Stimulated activated CD8-positive, alpha-beta memory T cell treated with anti-CD3 and anti-CD28 coated beads, Interleukin-15, amount 100 ng/mL, for 4 hours (primary cell): ENCODE data around the gene KCTD1.
A peak's percentile ranks its signal among the peaks of the same experiment; 100 is the strongest.

Experiments
- DNase-seq, 2 donors: peaks; one replicate each; pipeline ENCODE4 v3.0.0-alpha.2; 2020; ENCODE audit warnings: low read depth in 2 of 2

The KCTD1 gene

DNA sequence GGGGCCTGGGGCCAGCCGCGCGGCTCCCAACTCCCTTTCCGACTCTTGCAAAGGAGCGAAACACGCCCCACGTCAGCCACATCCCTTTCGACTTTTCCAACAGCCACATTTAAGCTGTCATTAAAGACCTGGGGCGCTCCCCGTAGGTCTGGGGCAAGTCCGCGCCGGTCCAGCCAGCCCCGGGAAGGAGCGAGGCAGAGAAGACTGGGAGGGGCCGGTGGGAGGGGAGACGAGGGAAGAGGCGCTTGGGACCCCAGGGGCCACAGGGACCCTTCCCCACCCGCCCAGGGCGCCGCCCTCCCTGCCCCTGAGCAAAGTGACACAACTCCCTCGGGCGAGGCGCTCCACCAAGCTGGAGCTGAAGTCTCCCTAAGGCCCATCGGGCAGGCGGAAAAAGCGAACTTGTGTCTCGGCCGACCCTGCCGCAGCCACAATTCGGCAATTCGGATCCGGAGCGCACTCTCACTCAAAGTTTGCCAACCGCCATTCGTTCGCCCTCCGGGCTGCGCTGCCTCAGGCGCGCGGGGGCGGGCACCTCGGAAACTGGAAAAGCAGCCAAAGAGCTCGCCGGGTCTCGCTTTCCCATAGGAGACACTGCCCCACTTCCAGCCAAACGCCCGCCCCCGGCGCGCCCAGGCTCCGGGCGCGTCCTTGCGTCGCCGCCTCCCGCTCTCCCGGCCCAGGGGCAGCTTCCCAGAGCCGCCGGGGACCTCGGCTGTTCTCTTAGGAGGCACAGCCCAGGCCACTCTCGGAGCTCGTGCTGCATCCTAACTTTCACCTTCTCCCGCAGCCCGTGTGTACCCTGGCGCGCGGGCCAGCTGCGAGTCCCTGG, 1.1 kb upstream of the KCTD1 start:
- DNase-seq: no peak

DNA sequence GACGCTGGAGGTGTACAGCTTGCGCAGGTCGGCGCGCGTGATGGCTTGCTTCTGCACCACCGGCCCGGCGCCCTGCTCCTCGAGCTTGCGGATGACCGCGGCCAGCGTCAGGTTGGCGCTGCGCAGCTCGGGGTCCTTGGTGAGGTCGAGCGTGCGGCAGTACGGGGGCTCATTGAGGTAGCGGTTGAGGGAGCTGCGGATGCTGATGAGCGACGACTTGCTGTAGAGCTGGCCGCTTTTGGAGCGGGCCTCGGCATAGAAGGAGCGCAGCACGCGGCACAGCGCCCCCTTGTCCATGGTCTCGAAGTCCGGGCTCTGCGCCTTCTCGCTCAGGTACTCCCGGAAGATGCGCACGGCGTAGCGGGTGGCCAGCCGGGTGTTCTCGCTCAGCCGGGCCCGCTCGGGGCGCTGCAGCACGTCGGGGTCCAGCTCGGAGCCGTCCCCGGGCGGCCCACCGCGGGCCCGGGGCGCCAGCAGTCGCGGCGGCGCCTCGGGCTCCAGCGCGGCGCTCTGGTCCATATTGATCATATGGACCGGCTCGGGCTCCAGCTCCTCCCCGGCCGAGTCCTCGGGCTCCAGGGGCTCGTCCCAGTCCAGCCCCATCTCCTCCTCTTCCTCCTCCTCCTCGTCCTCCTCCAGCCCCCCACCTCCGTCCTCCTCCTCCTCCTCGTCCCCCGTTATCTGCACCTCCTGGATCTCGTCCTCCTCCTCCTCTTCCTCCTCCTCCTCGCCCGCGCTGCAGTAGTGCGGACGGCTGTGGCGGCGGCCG, 523 bp downstream of the KCTD1 start:
- peak; percentile 10 to 23 for DNase-seq

DNA sequence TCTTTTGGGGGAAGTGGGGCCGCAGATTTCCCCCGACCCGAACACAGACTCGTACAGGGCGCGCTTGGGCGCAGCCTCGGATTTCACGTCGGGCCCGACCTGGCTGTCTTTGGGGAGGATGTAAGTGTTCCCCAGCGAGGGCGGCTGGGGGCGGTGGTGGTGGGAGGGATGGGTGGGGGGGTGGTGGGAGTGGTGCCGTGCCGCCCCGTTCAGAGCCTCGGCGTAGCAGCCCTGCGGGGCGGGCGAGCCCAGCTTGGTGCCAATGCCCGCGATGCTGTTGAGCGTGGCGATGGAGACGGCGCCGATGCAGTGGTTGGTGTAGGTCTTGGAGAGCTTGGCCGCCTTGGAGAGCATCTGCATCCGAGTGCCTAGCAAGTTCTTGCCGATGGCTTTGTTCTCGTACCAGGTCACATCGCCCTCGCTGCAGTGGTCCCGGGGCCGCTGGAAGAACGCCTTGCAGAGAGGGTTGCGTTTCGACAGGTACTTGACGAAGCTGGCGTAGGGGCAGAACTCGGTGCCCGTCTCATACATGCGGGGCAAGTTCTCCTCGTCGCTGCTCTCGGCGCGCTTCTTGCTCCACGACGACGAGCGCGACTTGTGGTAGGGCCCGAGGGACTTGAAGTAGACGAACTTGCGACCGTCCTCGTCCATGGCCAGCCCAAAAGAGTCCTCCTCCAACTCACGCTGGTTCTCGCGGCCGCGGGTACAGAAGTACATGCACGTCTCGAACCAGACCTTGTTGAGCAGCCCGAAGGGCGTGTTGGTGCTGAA, 1.3 kb downstream of the KCTD1 start:
- no peak for DNase-seq

DNA sequence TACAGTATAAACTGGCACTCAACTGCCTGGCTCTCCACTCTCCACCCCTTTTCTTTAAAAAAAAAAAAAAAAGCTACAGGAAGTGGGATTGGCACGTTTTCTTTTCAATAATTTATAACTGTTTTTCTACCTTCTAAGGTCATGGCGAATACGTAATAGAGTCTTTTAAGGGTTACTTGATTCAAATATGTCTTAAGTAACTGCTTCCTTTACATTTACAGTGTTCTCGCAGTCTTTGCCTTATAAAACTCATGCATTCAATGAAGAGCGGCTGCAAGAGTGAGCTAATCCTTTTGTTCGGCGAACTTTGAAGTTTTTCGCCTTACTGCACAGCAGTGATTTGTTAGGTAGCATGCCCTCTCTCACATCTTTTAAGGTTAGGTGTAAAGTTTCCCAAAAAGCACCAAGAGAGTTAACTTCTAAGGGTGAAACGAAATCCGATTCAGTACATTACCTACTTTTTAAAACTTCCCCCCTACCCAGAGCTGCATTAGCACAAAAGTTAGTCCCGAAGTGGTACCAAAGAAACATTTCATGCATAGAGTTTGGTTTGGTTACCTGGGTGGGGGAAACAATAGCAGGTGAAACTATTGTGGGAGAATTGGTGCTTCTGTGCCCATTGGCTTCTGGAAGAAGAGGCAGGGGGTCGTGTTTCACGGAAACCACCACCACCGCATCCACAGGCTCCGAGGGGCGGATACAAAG, 2.0 kb downstream of the KCTD1 start:
- DNase-seq: no peak

DNA sequence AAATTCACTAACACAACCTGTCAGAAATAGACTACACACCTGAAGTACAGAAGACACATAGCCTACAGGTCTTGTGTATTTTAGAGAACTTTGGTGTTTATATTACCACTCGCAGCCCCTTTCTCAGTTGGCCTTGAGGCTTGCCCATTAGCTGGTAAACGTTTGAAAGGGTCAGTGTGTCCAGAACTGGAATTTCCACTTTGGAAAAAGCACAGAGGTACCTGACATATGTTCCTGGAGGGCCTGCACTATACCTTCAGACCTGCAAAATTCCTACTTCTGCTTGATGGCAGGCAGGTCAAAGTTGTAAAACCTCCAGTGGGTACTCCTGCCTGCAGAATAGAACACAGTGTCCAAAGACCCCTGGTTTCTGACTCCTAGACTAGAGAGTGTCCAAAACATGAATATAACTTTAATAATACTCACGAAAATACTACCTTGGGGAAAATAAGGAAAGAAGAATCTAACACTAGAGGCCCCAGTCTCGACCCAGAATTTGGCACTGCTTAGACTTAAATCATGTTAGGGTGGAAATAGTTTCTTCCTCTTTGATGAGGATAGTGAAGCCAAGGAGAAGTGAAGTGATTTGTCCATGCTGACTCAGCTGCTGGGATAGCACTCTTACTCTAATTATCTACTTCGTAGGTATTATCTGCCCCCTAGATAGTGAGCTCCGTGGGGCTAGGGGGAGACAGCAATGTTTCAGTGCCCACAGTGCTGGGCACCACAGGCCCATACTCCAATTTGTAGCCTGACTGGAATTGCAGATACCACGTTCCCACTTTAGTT, 2.8 kb downstream of the KCTD1 start:
- no peak for DNase-seq

DNA sequence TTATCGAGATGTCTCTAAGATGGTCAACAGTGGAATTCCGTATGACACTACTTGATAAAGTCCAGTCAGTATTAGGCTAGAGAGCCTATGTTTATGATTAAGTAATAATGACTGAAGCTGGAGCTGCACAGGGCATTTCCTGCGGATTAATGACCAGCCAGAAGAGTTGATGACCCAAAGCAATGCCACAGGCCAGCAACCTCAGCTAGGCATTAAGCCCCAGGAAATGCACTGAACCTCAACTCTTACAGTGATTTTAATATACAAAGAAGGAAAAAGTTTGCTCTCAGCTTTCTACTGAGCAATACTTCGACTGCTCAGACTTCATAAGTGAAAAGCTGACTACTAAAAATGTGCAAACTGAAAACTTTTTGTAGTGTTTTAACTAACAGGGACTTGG, 3.9 kb downstream of the KCTD1 start:
- no peak for DNase-seq

DNA sequence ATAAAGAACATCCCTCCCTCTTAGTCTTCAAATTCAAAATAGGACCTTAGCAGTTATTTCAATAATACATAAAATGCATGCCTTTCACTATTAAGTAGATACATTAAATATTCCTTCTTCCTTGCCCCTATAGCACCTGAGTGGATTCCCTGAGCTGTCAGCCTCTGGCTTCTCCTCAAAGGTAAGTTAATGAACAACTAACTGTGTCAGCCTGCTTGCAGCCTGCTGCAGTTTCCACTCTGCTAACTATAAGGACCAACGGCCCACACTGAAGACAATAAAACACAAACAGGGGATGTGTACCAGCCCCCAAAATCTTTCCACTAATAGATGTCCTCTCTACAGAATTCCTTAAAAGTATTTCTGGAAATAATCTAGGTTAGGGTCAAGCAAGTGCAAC, 5.0 kb downstream of the KCTD1 start:
- DNase-seq: no peak

DNA sequence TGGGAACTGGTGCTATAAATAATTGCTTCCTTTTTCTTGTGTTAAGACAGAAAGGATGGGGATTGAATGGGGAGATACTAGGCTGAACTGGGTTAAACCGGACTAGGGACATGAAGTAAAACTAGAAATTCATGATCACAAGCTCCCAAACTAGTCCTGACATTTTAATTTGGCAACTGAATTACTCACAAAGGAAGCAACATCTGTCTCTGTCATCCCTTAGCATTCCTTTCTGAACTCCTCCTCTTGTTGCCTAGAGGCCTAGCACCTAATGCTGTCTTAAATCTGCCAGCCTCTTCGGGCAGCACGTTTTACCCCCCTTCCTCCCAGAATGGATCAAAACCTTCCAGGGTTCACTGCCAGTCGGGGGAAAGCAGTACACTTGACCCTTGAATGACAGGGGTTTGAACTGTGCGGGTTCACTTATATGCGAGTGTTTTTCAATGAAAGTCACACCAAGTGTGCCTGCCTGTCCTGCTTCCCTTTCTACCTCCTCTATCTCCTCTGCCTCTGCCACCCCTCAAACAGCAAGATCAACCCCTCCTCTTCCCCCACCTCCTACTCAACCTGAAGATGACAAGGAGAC, 8.2 kb downstream of the KCTD1 start:
- DNase-seq: no peak

DNA sequence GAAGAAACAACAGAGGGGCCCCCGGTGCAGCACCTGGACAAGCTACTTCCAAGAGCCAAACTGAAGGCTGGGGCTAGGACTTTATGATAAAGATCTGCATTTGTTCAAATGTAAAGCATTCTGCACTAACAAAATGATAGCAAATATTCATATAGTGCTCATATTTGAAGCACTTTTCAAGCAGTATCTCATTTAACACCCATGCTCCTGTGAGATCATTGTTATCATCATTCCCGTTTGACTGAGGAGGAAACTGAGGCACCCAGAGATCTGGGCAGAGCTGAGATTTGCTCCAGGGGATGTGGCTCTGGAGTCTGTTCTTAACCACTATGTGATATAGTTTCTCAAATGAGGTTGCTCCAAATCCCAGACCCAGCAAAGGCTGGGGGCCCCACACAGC, 9.8 kb downstream of the KCTD1 start:
- DNase-seq: no peak

DNA sequence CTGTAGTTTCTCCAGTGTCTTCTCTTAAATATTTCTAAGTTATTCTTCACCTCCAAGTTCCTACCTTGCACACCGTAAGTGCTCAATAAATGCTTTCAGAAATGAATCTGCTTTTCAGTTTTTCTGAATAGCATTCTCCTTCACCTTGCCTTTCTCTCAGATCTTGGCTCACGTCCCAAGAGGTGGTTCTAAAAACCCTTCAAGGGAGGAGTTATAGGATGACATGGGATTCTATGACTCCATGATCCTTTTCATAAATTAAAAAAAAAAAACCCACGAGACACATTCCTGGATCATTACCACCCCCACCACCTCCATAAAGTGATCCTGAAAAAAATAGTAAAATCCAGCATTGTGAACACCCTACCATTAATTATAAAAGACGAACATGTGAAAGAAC, 11.7 kb downstream of the KCTD1 start:
- no peak for DNase-seq

DNA sequence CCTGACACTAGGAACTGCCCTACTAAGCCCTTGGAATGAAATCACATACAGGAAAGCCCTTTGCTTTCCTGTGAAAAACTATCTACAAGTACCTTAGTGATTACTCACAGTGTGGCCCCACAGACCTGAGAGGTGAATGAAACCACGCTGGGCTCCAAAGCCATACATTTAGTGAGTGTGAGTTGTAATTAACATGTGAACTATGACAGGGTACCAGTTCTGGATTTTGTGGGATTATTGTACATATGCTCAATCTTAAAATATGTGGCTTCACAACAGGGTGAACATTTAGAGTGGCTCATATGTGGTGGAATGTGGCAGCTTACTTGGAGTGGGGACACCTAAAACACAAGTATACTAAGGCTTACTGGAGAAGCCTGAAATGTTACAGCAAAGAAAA, 12.3 kb downstream of the KCTD1 start:
- no peak for DNase-seq

DNA sequence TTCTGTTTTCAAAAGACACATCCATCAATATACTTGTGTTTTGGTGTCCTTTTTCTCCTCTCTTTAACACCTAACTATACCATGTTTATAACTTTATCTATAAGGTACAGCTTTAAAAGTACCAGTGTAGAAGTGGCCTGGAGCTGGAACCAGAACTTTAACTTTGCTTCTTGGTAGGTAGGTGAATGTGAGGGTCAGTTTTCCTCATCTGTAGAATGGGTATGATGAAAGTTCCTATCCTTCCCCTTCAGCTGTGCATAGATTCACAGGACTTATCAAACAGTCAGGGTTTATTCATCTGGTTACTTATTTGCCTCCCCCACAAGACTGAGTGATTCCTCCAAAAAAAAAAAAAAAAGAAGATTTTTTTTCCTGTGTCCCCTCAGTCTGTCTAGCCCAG, 12.7 kb downstream of the KCTD1 start:
- no peak for DNase-seq

DNA sequence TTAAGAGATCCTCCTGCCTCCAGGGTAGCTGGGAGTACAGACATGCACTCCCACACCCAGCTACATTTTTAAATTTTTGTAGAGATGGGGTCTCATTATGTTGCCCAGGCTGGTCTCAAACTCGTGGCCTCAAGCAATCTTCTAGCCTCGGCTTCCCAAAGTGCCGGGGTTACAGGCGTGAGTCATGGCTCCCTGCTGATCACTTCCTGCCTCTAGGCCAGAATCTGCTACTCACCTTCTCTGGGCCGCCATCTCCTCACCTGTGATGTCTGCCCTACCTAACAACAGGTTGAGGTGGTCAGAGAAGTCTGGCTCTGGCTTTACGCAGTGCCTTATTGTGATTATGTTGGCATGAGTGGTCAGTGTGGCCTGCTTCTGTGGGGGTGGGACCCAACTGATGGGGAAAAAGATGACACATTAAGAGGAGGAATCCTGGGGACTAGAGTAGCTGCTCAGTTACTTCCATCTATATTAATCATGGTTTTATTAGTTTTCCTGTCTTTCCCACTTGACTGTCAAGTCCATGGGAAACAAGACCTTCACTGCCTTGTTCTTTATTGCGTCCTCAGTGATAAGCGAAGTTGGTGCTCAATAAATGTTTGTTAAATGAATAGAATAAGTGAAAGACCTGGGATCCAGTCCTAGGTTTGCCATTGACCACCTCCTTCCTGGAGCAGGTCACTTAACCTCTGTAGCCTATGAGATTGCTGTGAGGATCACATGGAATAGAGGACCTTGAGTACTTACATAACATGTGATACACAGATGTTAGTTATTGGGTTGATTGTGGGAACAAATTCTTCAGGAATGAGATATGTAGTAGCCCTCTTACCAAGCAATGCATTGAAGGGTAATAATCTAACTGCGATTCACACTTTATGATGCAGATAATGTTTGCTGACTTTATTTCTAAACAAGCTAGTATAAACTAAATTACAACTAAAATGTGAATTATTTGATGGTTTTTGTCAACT, 15.7 kb downstream of the KCTD1 start:
- no peak for DNase-seq

DNA sequence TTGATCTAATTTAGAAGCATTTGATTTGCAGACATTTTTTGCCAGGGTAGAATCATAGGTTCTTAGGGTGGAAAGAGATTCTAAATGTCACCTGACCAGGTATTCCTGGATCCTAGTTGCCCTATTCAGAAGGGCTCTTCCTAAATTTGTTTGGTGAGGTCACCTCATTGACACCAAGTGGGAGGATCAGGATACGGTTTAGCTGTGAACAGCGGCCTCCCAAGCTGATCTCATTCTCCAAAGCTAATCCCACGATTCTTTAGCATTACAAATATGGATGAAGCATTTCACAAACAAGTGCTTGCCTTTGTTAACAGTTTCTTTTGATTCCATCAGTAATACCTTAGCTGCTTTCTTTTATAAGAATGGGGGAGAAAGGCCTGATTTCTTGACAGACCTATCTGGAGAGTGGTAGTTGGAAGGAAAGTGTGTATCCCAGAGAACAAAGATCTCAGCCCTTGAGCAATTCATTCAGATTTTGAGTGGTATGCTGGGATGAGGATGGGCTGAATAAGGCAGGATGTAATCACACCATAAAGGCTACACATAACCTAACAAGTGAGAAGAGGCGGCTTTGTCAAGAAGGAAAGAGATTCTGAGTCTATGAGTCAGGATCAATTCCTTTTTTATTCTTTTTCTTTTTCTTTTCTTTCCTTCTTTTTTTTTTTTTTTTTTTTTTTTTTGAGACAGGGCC, 16.6 kb downstream of the KCTD1 start:
- DNase-seq: no peak

DNA sequence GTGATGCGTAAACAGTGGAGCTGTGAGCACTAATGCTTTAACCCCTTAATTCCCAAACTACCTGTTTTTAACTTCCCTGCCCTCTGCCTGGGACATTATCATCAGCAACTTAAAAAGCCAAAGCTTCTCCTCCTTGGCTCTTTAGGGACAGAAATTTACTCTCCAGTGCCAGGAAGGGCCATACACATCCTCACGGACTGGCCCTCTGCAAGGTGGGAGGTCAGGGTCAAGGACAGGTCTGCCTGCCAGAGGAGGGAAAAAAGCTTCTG, 21.5 kb downstream of the KCTD1 start:
- DNase-seq: no peak

DNA sequence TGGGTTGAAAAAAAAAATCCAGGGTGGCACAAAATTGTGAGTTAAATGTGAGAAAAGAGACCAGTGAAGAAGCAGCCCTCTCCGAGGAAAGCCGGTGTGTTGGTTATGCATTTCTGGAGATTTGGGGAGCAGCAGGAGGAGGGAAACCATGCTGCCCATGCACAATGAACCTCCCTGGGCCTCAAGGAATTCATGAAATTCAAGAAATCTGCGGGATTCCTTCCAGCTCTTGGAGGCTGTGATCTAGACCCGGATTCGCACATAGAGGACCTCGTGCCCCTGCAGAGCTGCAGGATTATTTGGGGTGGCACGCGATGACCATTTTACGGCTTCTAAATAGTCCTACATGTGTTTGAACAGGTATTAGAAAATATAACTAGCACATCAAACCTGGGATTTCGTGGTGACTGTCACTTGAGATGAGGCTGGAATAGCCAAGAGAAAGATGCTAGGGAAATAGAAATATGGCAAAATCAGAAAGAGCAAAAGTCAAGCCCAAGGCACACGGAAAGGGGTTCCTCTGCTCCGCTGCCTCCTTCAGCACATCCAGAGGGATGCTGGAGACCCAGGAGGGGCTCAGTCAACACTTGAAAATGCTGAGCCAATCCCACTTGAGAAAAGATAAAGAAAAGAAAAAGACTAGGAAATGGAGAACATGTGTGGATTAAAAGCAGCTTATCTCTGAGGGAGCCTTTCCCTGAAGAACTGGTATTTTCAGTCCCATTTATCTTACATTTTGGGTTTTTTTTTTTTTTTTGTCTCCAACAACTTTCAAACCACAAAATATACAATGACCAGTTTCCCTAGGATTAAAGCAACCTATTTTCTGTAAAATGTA, 22.0 kb downstream of the KCTD1 start:
- no peak for DNase-seq

DNA sequence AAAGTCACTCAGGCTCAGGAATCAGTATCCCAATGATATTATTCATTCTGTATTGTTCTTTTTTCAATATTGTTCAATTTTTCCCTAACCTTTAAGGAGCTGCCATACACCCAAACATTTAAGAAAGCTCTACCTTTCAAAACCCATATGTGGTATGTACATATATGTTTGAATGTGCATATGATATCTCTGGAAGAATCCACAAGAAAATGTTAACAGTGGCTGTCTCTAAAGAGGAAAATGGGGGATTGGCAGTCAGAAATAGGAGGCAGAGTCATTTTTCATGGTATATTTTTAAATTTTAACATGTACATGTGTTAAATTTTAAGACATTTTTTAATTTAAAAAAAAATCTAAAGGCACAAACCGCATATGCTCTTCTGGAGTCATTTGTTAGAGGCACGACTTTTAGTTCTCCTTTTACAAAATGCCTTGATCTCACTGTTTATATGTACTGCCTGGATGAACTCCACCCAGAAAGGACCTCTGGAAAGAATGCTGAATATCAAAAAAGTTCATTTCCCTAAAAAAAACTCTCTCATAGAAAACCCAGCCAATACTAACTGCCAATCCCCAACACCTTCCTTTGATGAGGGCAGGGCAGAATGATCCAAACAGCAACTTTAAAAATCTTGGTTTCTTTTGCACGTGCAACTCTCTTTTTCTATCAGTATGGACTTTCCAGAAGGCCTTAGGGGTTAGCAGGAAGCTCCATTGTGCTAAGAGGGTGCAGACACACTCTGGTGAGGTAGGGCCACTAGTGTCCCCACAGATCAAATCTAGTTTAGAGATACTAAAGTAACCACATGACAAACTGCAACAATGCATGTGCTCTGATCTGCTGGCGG, 23.6 kb downstream of the KCTD1 start:
- no peak for DNase-seq
